H1 (cell line): Measurements from ENCODE around the gene CTNNBL1. TPM values are rescaled to one million over a fixed set of nuclear protein-coding genes. Genes with fewer than 3 reads are reported as not detected.

Source experiments
- CTCF ChIA-PET: fragments of 300-600 bp; sonication (Branson Sonifier 250); formaldehyde crosslinking; loops from one replicate; lab custom pipeline; 2021; ENCODE audit not compliant: partially characterized antibody; lab: Charles Lee
- POLR2A ChIA-PET: fragments of 300-600 bp; sonication (Branson Sonifier 250); formaldehyde crosslinking; loops from one replicate; lab custom pipeline; 2021; ENCODE audit warnings: inconsistent platforms; ENCODE audit not compliant: partially characterized antibody; lab: Charles Lee
- DNase-seq, 2 experiments: peaks; one replicate each; pipeline versions ENCODE4 v3.0.0 to v3.0.0-alpha.2; 2010 to 2022; ENCODE audit warnings: low spot score in 2 of 2, low read depth in 1 of 2, mixed read lengths in 1 of 2
- FAIRE-seq: peaks from 2 replicates; lab custom pipeline; 2011; peaks lifted over from hg19 to GRCh38; lab: Jason Lieb, UNC
- H2AFZ ChIP-seq: 2 replicates; pipeline ENCODE4 v1.8.1; 2012; ENCODE audit warnings: low read length, inconsistent platforms
- H2AK5ac ChIP-seq: 2 replicates; pipeline ENCODE4 v1.6.1; 2013; ENCODE audit warnings: low read depth, low read length
- H2BK120ac ChIP-seq: replicated peaks from 2 replicates; pipeline ENCODE3; 2013; ENCODE audit warnings: low read depth, low read length, inconsistent platforms
- H2BK12ac ChIP-seq: 2 replicates; pipeline ENCODE4 v1.6.1; 2013; ENCODE audit warnings: low read depth, low read length
- H2BK15ac ChIP-seq: 2 replicates; pipeline ENCODE4 v1.6.1; 2013; ENCODE audit warnings: low read length
- H2BK20ac ChIP-seq: 2 replicates; pipeline ENCODE4 v1.6.1; 2013; ENCODE audit warnings: low read length
- H2BK5ac ChIP-seq: 2 replicates; pipeline ENCODE4 v1.6.1; 2013; ENCODE audit warnings: low read depth, low read length
- H3K14ac ChIP-seq: 2 replicates; pipeline ENCODE4 v1.6.1; 2013; ENCODE audit warnings: inconsistent platforms; ENCODE audit not compliant: insufficient read length
- H3K18ac ChIP-seq: 2 replicates; pipeline ENCODE4 v1.6.1; 2013; ENCODE audit warnings: low read length; ENCODE audit errors: extremely low read depth
- H3K23ac ChIP-seq: 2 replicates; pipeline ENCODE4 v1.6.1; 2013; ENCODE audit warnings: inconsistent platforms; ENCODE audit not compliant: insufficient read length
- H3K23me2 ChIP-seq: 2 replicates; pipeline ENCODE4 v1.6.1; 2013; ENCODE audit warnings: low read depth, low read length
- H3K27ac ChIP-seq: 2 replicates; pipeline ENCODE4 v1.6.1; 2011; ENCODE audit warnings: low read depth, low read length, inconsistent platforms
- H3K27me3 ChIP-seq, 4 experiments: replicated peaks in 1 of 4; 1 replicate in 1 of 4; 2 replicates in 3 of 4; pipeline versions ENCODE4 v1.6.1 to v1.8.1; 2011 to 2013; ENCODE audit warnings: low read length in 3 of 4, mild to moderate bottlenecking in 3 of 4, inconsistent platforms in 2 of 4, mixed read lengths in 2 of 4, moderate library complexity in 1 of 4; ENCODE audit not compliant: control insufficient read depth in 3 of 4, insufficient read depth in 3 of 4; ENCODE audit errors: extremely low read depth in 1 of 4
- H3K36me3 ChIP-seq, 4 experiments: 2 replicates each; pipeline versions ENCODE4 v1.6.1 to v1.8.1; 2011 to 2013; ENCODE audit warnings: mild to moderate bottlenecking in 4 of 4, low read length in 3 of 4, moderate library complexity in 2 of 4, control low read depth in 1 of 4, inconsistent platforms in 1 of 4; ENCODE audit not compliant: insufficient read depth in 4 of 4, control insufficient read depth in 2 of 4
- H3K4ac ChIP-seq: replicated peaks from 2 replicates; pipeline ENCODE3; 2013; ENCODE audit warnings: low read length, low read depth, mixed read lengths, inconsistent platforms; ENCODE audit not compliant: insufficient read length
- H3K4me1 ChIP-seq, 4 experiments: replicated peaks in 1 of 4; 1 replicate in 1 of 4; 2 replicates in 3 of 4; pipeline versions ENCODE4 v1.6.1 to v1.8.1; 2011 to 2013; ENCODE audit warnings: low read length in 3 of 4, inconsistent platforms in 2 of 4, mixed read lengths in 1 of 4; ENCODE audit not compliant: insufficient read depth in 4 of 4, control insufficient read depth in 3 of 4
- H3K4me2 ChIP-seq, 2 experiments: 2 replicates each; pipeline versions ENCODE4 v1.6.1 to v1.8.1; 2011 to 2013; ENCODE audit warnings: low read depth in 2 of 2, low read length in 2 of 2, control low read depth in 1 of 2, inconsistent platforms in 1 of 2, mild to moderate bottlenecking in 1 of 2; ENCODE audit not compliant: insufficient read depth in 1 of 2
- H3K4me3 ChIP-seq, 4 experiments: fragments of 200-600, 300-600 bp in 1 of 4; sonication (generic), shearing (Covaris generic), sonication (Bioruptor Twin) in 1 of 4; 2 replicates each; pipeline versions ENCODE4 v1.5.1 to v1.8.1; 2011 to 2016; ENCODE audit warnings: low read length in 4 of 4, low read depth in 3 of 4, control low read depth in 2 of 4, inconsistent platforms in 2 of 4, mild to moderate bottlenecking in 2 of 4, mixed read lengths in 1 of 4, moderate library complexity in 1 of 4; ENCODE audit not compliant: insufficient read depth in 2 of 4; ENCODE audit errors: extremely low read depth in 1 of 4
- H3K56ac ChIP-seq: replicated peaks from 2 replicates; pipeline ENCODE3; 2013; ENCODE audit warnings: low read depth, mild to moderate bottlenecking, mixed read lengths, low read length, inconsistent platforms; ENCODE audit not compliant: insufficient read length
- H3K79me1 ChIP-seq: 2 replicates; pipeline ENCODE4 v1.6.1; 2013; ENCODE audit warnings: low read depth, low read length, control low read depth
- H3K79me2 ChIP-seq, 2 experiments: 2 replicates each; pipeline versions ENCODE4 v1.6.1 to v1.8.1; 2012 to 2013; ENCODE audit warnings: low read length in 2 of 2, mild to moderate bottlenecking in 2 of 2, inconsistent platforms in 1 of 2; ENCODE audit not compliant: insufficient read depth in 2 of 2, control insufficient read depth in 1 of 2
- H3K9ac ChIP-seq, 4 experiments: replicated peaks in 1 of 4; 1 replicate in 1 of 4; 2 replicates in 3 of 4; pipeline versions ENCODE4 v1.6.1 to v1.8.1; 2011 to 2013; ENCODE audit warnings: low read depth in 3 of 4, low read length in 3 of 4, control low read depth in 2 of 4, mild to moderate bottlenecking in 2 of 4, moderate library complexity in 2 of 4, inconsistent platforms in 1 of 4; ENCODE audit errors: extremely low read depth in 1 of 4
- H3K9me3 ChIP-seq, 2 experiments: 2 replicates each; pipeline versions ENCODE4 v1.6.1 to v1.8.1; 2012 to 2013; ENCODE audit warnings: mild to moderate bottlenecking in 2 of 2, moderate library complexity in 2 of 2, control low read depth in 1 of 2, inconsistent platforms in 1 of 2, low read depth in 1 of 2, low read length in 1 of 2, mixed read lengths in 1 of 2; ENCODE audit not compliant: insufficient read depth in 2 of 2
- H4K20me1 ChIP-seq, 2 experiments: replicated peaks in 1 of 2; 2 replicates each; pipeline versions ENCODE3 to v1.8.1; 2011 to 2013; ENCODE audit warnings: inconsistent platforms in 2 of 2, low read length in 2 of 2, mild to moderate bottlenecking in 1 of 2; ENCODE audit not compliant: insufficient read depth in 2 of 2, control insufficient read depth in 1 of 2
- H4K5ac ChIP-seq: 2 replicates; pipeline ENCODE4 v1.6.1; 2013; ENCODE audit warnings: low read length, low read depth, mixed read lengths, inconsistent platforms; ENCODE audit not compliant: insufficient read length
- H4K8ac ChIP-seq: 2 replicates; pipeline ENCODE4 v1.8.0; 2013; ENCODE audit warnings: mild to moderate bottlenecking, moderate library complexity, low read length, inconsistent platforms; ENCODE audit not compliant: insufficient read depth; ENCODE audit errors: extremely low read depth
- H4K91ac ChIP-seq: replicated peaks from 2 replicates; pipeline ENCODE3; 2013; ENCODE audit warnings: low read length, mixed read lengths, inconsistent platforms; ENCODE audit not compliant: insufficient read length
- ATF3 ChIP-seq: IDR thresholded peaks from 2 replicates; pipeline ENCODE4 v1.6.1; 2011; ENCODE audit warnings: low read depth, mild to moderate bottlenecking, low read length; ENCODE audit not compliant: insufficient read depth
- CEBPB ChIP-seq: IDR thresholded peaks from 2 replicates; pipeline ENCODE4 v1.6.1; 2012; ENCODE audit warnings: low read depth, low read length
- CHD2 ChIP-seq: IDR thresholded peaks from 2 replicates; pipeline ENCODE4 v1.6.1; 2012; ENCODE audit warnings: low read length, improper control_type of control experiment
- CREB1 ChIP-seq: IDR thresholded peaks from 2 replicates; pipeline ENCODE4 v1.6.1; 2012; ENCODE audit warnings: inconsistent platforms
- HDAC6 ChIP-seq: IDR thresholded peaks from one replicate; pipeline ENCODE4 v1.7.1; 2012; ENCODE audit warnings: low read depth, mild to moderate bottlenecking, inconsistent platforms, low read length, moderate library complexity
- PHF8 ChIP-seq: fragments of 200-600 bp; sonication (generic); conservative IDR thresholded peaks from 2 replicates; pipeline ENCODE4 v1.7.1; 2012; ENCODE audit warnings: low read depth, mild to moderate bottlenecking, inconsistent platforms, low read length, moderate library complexity
- POU5F1 ChIP-seq: IDR thresholded peaks from 2 replicates; pipeline ENCODE4 v1.6.1; 2011; ENCODE audit warnings: low read depth, mild to moderate bottlenecking, low read length, moderate library complexity
- RFX5 ChIP-seq: IDR thresholded peaks from 2 replicates; pipeline ENCODE4 v1.6.1; 2011; ENCODE audit warnings: low read depth, low read length, improper control_type of control experiment, borderline replicate concordance
- RNF2 ChIP-seq: fragments of 200-900, 300-1000 bp; sonication (generic); IDR thresholded peaks from 2 replicates; pipeline ENCODE4 v1.7.1; 2016; ENCODE audit warnings: borderline replicate concordance, low read depth, mild to moderate bottlenecking, antibody characterized with exemption, low read length; ENCODE audit not compliant: poor library complexity, severe bottlenecking; ENCODE audit errors: missing control alignments
- SAP30 ChIP-seq: fragments of 300-600 bp; sonication (generic); IDR thresholded peaks from 2 replicates; pipeline ENCODE4 v1.7.1; 2012; ENCODE audit warnings: low read length, moderate library complexity, mild to moderate bottlenecking, inconsistent platforms; ENCODE audit not compliant: insufficient read depth, insufficient replicate concordance
- SP1 ChIP-seq: IDR thresholded peaks from 2 replicates; pipeline ENCODE4 v1.6.1; 2011; ENCODE audit warnings: low read depth, low read length
- SUZ12 ChIP-seq: fragments of 200-600 bp; sonication (generic); IDR thresholded peaks from 2 replicates; pipeline ENCODE4 v1.6.1; 2012; ENCODE audit warnings: mild to moderate bottlenecking, inconsistent platforms, low read length, moderate library complexity, mixed read lengths
- TCF12 ChIP-seq: IDR thresholded peaks from 2 replicates; pipeline ENCODE4 v1.6.1; 2011; ENCODE audit warnings: low read depth, mild to moderate bottlenecking, low read length
- YY1 ChIP-seq: IDR thresholded peaks from 2 replicates; pipeline ENCODE4 v1.6.1; 2011; ENCODE audit warnings: low read depth, mild to moderate bottlenecking, low read length
- WGBS, 2 experiments: shearing (Covaris generic) in 1 of 2; methylation state at CpG; one replicate each; pipeline versions ENCODE4 v1.1.6 to v1.1.7; 2013 to 2015; ENCODE audit warnings: low lambda C conversion rate in 2 of 2, mixed read lengths in 2 of 2, inconsistent platforms in 1 of 2, low coverage in 1 of 2, missing lambda C conversion rate in 1 of 2; ENCODE audit not compliant: insufficient replicate concordance in 2 of 2, insufficient coverage in 1 of 2, insufficient read length in 1 of 2; ENCODE audit errors: extremely low coverage in 1 of 2, missing lambda C conversion rate in 1 of 2; 5-methylcytosine and 5-hydroxymethylcytosine counted together
- polyA plus RNA-seq, 7 experiments: library from polyadenylated mRNA; depleted of rRNA in 3 of 7; stranded (reverse) in 5 of 7; unstranded in 2 of 7; fragments of >200 nt in 5 of 7; fragments of 200-250 nt in 2 of 7; gene quantifications; 1 replicate in 5 of 7; 2 replicates in 1 of 7; 4 replicates in 1 of 7; pipeline versions ENCODE4 v1.2.1 to v1.2.3, GENCODE V29; 2011 to 2013; ENCODE audit warnings: missing spikeins in 2 of 7, mixed read lengths in 2 of 7
- total RNA-seq: library from RNA; stranded (reverse); fragmentation: NEBNext Ultra II Directional; extraction: Animal tissue kit (Norgen Biotek cat#: 25700); gene quantifications from 2 replicates; pipeline ENCODE4 v1.2.1, GENCODE V29; 2021

Gene CTNNBL1
- total and polyA plus RNA-seq, 2 of the 8 experiments (the other 6 are each of a cell fraction or from before 2014, with no cell fraction given): 19.6 to 81.6 TPM

- Histone ChIP-seq H4K20me1 (peaks cover 0 to 2% of the 10 kb centered on the region in 2 experiments), H3K9me3 (no peaks in the 10 kb centered on the region), H4K5ac (no peak overlapping the region), H3K79me1 (no peaks in the 10 kb centered on the region), H3K9ac (no peak overlapping the region), H3K4me1 (peaks cover 0 to 7% (median 3%) of the 10 kb centered on the region in 4 experiments; a peak in 3 of 7 replicates), H3K36me3 (peaks cover 0 to 6% (median 0%) of the 10 kb centered on the region in 4 experiments; a peak in 3 of 8 replicates), H4K8ac (no peak overlapping the region), H3K4ac (no peak overlapping the region), H3K14ac (no peak overlapping the region), H3K23me2 (no peaks in the 10 kb centered on the region), H2BK120ac (no peak overlapping the region), H3K56ac (no peak overlapping the region), H3K27me3 (no peaks in the 10 kb centered on the region), H2BK12ac (no peak overlapping the region), H2AK5ac (no peak overlapping the region), H3K27ac (no peak overlapping the region), H3K23ac (no peak overlapping the region), H3K4me2 (no peak overlapping the region), H3K79me2 (peaks cover 0 to 20% of the 10 kb centered on the region in 2 experiments; a peak in 2 of 4 replicates), H4K91ac (no peak overlapping the region), H2BK15ac (no peak overlapping the region), H3K4me3 (no peak overlapping the region), H2AFZ (no peak overlapping the region), H2BK5ac (no peak overlapping the region), H2BK20ac (no peak overlapping the region), H3K18ac (no peak overlapping the region)
- 85% methylated on average over 3 of the region's 3 CpGs; no CpG with 5 or more reads in 1 of the 2 experiments for WGBS, 2 experiments
- no peak for FAIRE-seq
- CTCF ChIA-PET: interaction anchor here (1.1 to 1.5 kb wide), 4 partner anchors 9 to 66 kb away, joined by 3 to 6 read pairs (median 4); no protein-coding TSS in a partner anchor
- POLR2A ChIA-PET: no interaction called here
- DNase-seq: no peak
- no peak for TF ChIP-seq RFX5
- TF ChIP-seq YY1: no peak
- TF ChIP-seq CEBPB: no peak
- TF ChIP-seq CREB1: no peak
- no peak for TF ChIP-seq ATF3
- no peak for TF ChIP-seq TCF12
- no peak for TF ChIP-seq POU5F1
- TF ChIP-seq SAP30: no peak
- no peak for TF ChIP-seq SUZ12
- TF ChIP-seq RNF2: no peak
- no peak for TF ChIP-seq HDAC6
- TF ChIP-seq SP1: no peak
- no peak for TF ChIP-seq CHD2
- TF ChIP-seq PHF8: no peak
These were observed 36.1 kb downstream of the CTNNBL1 start for GRCh38 chr20:37729909-37730308.
